AG09319 (cell line): ENCODE results near the gene MARCO.

Experiments
- DNase-seq: peaks from one replicate; pipeline ENCODE4 v3.0.0-alpha.2; 2010; ENCODE audit warnings: low read depth; ENCODE audit errors: extremely low read depth
- TF ChIP-seq, protein P1 (sequence below): IDR thresholded peaks from 2 replicates; pipeline ENCODE4 v1.5.1; 2011; ENCODE audit warnings: low read depth, mild to moderate bottlenecking, inconsistent platforms, low read length, moderate library complexity

Gene MARCO

GRCh38 chr2:118975133-118975532 lies 33.1 kb downstream of the MARCO start:
- no peak for DNase-seq
- TF ChIP-seq, protein P1, sequence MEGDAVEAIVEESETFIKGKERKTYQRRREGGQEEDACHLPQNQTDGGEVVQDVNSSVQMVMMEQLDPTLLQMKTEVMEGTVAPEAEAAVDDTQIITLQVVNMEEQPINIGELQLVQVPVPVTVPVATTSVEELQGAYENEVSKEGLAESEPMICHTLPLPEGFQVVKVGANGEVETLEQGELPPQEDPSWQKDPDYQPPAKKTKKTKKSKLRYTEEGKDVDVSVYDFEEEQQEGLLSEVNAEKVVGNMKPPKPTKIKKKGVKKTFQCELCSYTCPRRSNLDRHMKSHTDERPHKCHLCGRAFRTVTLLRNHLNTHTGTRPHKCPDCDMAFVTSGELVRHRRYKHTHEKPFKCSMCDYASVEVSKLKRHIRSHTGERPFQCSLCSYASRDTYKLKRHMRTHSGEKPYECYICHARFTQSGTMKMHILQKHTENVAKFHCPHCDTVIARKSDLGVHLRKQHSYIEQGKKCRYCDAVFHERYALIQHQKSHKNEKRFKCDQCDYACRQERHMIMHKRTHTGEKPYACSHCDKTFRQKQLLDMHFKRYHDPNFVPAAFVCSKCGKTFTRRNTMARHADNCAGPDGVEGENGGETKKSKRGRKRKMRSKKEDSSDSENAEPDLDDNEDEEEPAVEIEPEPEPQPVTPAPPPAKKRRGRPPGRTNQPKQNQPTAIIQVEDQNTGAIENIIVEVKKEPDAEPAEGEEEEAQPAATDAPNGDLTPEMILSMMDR = no peak

- TF ChIP-seq, protein P1 = no peak
- no peak for DNase-seq
Measured at GRCh38 chr2:118978064-118978463, 36.1 kb downstream of the MARCO start.

- DNase-seq = no peak
- TF ChIP-seq, protein P1 = no peak
Measured at GRCh38 chr2:118979152-118979861, 37.3 kb downstream of the MARCO start.

DNA sequence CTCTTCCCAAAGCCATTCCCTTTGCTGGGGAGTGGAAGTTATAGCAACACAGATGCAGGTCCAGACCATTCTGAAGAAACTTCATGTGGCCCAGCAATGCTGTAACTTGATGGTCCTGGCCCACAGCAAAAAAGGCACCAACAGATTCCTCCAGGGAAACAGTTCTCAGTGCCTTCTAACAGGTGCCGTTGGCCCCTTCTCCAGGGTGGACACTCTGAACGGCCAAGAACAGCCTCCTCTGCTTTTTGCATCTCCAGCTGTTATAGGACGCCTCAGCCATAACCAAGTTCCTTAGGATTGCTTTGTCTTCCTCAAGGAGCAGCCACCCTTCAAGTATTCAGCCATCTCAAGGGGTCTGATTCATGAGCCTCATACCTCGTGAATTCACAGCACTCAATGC lies 38.0 kb downstream of the MARCO start:
- TF ChIP-seq, protein P1 = no peak
- DNase-seq = no peak

GRCh38 chr2:118980573-118980972 lies 38.6 kb downstream of the MARCO start:
- DNase-seq = no peak
- TF ChIP-seq, protein P1 = no peak

DNA sequence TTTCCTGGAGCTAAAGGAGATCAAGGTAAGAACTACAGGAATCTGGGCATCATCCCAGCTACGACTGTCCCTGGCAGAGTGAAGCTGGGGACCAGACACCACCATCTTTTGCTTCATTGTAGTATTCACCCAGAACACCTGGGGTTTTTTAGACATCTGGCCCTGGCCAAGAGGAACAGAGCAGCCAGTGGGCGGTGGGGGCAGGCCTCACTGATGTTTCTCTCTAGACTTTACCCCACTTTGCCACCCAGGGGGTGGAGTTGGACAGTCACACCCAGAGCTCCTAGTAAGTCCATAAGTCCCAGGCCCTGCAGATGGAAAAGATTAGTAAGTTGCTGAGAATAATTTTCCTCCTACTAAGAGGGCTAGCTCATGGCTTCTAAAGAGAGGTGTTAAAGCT lies 39.6 kb downstream of the MARCO start:
- TF ChIP-seq, protein P1 = no peak
- DNase-seq = no peak

- TF ChIP-seq, protein P1 = no peak
- no peak for DNase-seq
Measured at GRCh38 chr2:118982039-118982438, 40.0 kb downstream of the MARCO start.
